ENCODE results near the gene PIN4.

DNA sequence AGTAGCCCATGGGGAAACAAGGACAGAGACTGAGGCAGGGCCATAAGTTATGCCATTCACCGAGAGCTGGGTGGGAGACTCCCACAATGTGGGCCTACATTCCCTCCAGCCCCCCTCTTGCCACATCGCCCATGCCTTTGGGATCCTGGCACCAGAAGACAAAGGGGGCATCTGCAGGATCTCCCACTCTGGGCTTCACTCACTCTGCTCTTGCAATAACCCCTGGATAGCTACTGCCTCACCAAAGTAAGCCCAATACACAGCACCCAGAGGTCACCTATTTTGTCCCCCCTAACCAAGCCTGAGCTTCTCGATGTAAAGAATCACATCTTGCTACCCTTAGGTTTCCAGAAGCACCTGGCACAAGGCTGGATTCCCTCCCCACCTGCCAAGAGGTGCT lies 49.1 kb upstream of the PIN4 start:
- TF ChIP-seq TAF1 (IDR thresholded peaks at IDR 0.05; ENCODE audit: borderline replicate concordance, insufficient read depth, low read length), result no peak
- TF ChIP-seq POLR2AphosphoS5 (IDR thresholded peaks at IDR 0.05; ENCODE audit: low read depth, low read length), result no peak
- TF ChIP-seq, protein P1, sequence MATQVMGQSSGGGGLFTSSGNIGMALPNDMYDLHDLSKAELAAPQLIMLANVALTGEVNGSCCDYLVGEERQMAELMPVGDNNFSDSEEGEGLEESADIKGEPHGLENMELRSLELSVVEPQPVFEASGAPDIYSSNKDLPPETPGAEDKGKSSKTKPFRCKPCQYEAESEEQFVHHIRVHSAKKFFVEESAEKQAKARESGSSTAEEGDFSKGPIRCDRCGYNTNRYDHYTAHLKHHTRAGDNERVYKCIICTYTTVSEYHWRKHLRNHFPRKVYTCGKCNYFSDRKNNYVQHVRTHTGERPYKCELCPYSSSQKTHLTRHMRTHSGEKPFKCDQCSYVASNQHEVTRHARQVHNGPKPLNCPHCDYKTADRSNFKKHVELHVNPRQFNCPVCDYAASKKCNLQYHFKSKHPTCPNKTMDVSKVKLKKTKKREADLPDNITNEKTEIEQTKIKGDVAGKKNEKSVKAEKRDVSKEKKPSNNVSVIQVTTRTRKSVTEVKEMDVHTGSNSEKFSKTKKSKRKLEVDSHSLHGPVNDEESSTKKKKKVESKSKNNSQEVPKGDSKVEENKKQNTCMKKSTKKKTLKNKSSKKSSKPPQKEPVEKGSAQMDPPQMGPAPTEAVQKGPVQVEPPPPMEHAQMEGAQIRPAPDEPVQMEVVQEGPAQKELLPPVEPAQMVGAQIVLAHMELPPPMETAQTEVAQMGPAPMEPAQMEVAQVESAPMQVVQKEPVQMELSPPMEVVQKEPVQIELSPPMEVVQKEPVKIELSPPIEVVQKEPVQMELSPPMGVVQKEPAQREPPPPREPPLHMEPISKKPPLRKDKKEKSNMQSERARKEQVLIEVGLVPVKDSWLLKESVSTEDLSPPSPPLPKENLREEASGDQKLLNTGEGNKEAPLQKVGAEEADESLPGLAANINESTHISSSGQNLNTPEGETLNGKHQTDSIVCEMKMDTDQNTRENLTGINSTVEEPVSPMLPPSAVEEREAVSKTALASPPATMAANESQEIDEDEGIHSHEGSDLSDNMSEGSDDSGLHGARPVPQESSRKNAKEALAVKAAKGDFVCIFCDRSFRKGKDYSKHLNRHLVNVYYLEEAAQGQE (IDR thresholded peaks at IDR 0.05; ENCODE audit: insufficient read depth in 1 of 2, low read depth in 2 of 2, low read length in 2 of 2), result no peak
- TF ChIP-seq SIN3A (IDR thresholded peaks at IDR 0.05; ENCODE audit: borderline replicate concordance, insufficient read depth, low read length), result no peak
- TF ChIP-seq FOXP2 (optimal IDR thresholded peaks at IDR 0.05; ENCODE audit: borderline replicate concordance, extremely low read depth, extremely low read length, insufficient read depth), result no peak
